Stimulated activated naive CD8-positive, alpha-beta T cell treated with anti-CD3 and anti-CD28 coated beads, Interleukin-15, Interleukin-2, amounts not matched to agents 100 ng/mL and 50 ng/mL, for 24 hours (primary cell): Measurements from ENCODE around the gene SCNN1G.
"Not testable (repeated sequence)": the region's sequence is repeated elsewhere in the genome, so short reads cannot be mapped to it uniquely, and the experiment has no call there.

Source experiments
- H3K27ac Mint-ChIP-seq: one replicate; pipeline ENCODE4 v1.8.0; 2021; ENCODE audit warnings: mild to moderate bottlenecking, mixed read lengths
- H3K27me3 Mint-ChIP-seq: one replicate; pipeline ENCODE4 v1.8.0; 2021; ENCODE audit warnings: mixed read lengths
- H3K36me3 Mint-ChIP-seq: one replicate; pipeline ENCODE4 v1.8.0; 2021; ENCODE audit warnings: low read depth, mixed read lengths
- H3K4me1 Mint-ChIP-seq: one replicate; pipeline ENCODE4 v1.8.0; 2021; ENCODE audit warnings: low read depth, mixed read lengths
- H3K4me3 Mint-ChIP-seq: one replicate; pipeline ENCODE4 v1.8.0; 2021; ENCODE audit warnings: mild to moderate bottlenecking, mixed read lengths
- H3K9me3 Mint-ChIP-seq: one replicate; pipeline ENCODE4 v1.8.0; 2021; ENCODE audit warnings: mixed read lengths

Gene SCNN1G

GRCh38 chr16:23182679-23183542 lies at the start of gene SCNN1G:
Gene SCNN1G, plus strand, starts transcription at chr16:23182745. Its CDS starts 3,527 bp downstream, at chr16:23186272.
- Mint-ChIP-seq H3K9me3 (no peaks in the 10 kb centered on the region), H3K27me3 (peaks cover 61% of the 10 kb centered on the region), H3K4me1 (peaks cover 8% of the 10 kb centered on the region), H3K4me3 (no peak within 1 kb of the TSS), H3K27ac (no peak within 1 kb of the TSS), H3K36me3 (no peaks in the 10 kb centered on the region)

GRCh38 chr16:23132775-23133463 lies 49.6 kb upstream of the SCNN1G start:
- Mint-ChIP-seq H3K27me3 (no peaks in the 10 kb centered on the region), H3K36me3 (peaks cover 18% of the 10 kb centered on the region), H3K4me3 (no peak overlapping the region), H3K27ac (no peak overlapping the region), H3K4me1 (peaks cover 20% of the 10 kb centered on the region), H3K9me3 (peaks cover 15% of the 10 kb centered on the region)

GRCh38 chr16:23134274-23134673 lies 48.3 kb upstream of the SCNN1G start:
- Mint-ChIP-seq H3K27me3 (no peaks in the 10 kb centered on the region), H3K4me1 (peaks cover 20% of the 10 kb centered on the region), H3K27ac (no peak overlapping the region), H3K9me3 (peaks cover 24% of the 10 kb centered on the region), H3K36me3 (peaks cover 27% of the 10 kb centered on the region), H3K4me3 (no peak overlapping the region)

- H3K9me3 Mint-ChIP-seq = peaks cover 24% of the 10 kb centered on the region
- H3K4me1 Mint-ChIP-seq = peaks cover 10% of the 10 kb centered on the region
- peaks cover 27% of the 10 kb centered on the region for H3K36me3 Mint-ChIP-seq
- no peak overlapping the region for H3K4me3 Mint-ChIP-seq
- H3K27me3 Mint-ChIP-seq = no peaks in the 10 kb centered on the region
- no peak overlapping the region for H3K27ac Mint-ChIP-seq
These were observed 45.3 kb upstream of the SCNN1G start for GRCh38 chr16:23137256-23137655.

GRCh38 chr16:23137818-23138217 lies 44.7 kb upstream of the SCNN1G start:
- Mint-ChIP-seq H3K27me3 (no peaks in the 10 kb centered on the region), H3K4me1 (peaks cover 4% of the 10 kb centered on the region), H3K27ac (no peak overlapping the region), H3K36me3 (peaks cover 27% of the 10 kb centered on the region), H3K9me3 (peaks cover 24% of the 10 kb centered on the region), H3K4me3 (no peak overlapping the region)

GRCh38 chr16:23140107-23140506 lies 42.4 kb upstream of the SCNN1G start:
- peaks cover 4% of the 10 kb centered on the region for H3K4me1 Mint-ChIP-seq
- H3K36me3 Mint-ChIP-seq = peaks cover 30% of the 10 kb centered on the region
- no peak overlapping the region for H3K4me3 Mint-ChIP-seq
- H3K9me3 Mint-ChIP-seq = peaks cover 24% of the 10 kb centered on the region
- H3K27ac Mint-ChIP-seq = no peak overlapping the region
- H3K27me3 Mint-ChIP-seq = no peaks in the 10 kb centered on the region

GRCh38 chr16:23141033-23141432 lies 41.5 kb upstream of the SCNN1G start:
- H3K4me3 Mint-ChIP-seq = no peak overlapping the region
- H3K36me3 Mint-ChIP-seq = peaks cover 27% of the 10 kb centered on the region
- no peak overlapping the region for H3K27ac Mint-ChIP-seq
- H3K4me1 Mint-ChIP-seq = peaks cover 7% of the 10 kb centered on the region
- H3K9me3 Mint-ChIP-seq = peaks cover 19% of the 10 kb centered on the region
- no peaks in the 10 kb centered on the region for H3K27me3 Mint-ChIP-seq

GRCh38 chr16:23141500-23141899 lies 41.0 kb upstream of the SCNN1G start:
- H3K27me3 Mint-ChIP-seq = no peaks in the 10 kb centered on the region
- H3K4me1 Mint-ChIP-seq = peaks cover 8% of the 10 kb centered on the region
- H3K9me3 Mint-ChIP-seq = peaks cover 18% of the 10 kb centered on the region
- peaks cover 24% of the 10 kb centered on the region for H3K36me3 Mint-ChIP-seq
- H3K4me3 Mint-ChIP-seq = no peak overlapping the region
- H3K27ac Mint-ChIP-seq = no peak overlapping the region

GRCh38 chr16:23141959-23142740 lies 40.4 kb upstream of the SCNN1G start:
- no peak overlapping the region for H3K4me3 Mint-ChIP-seq
- peaks cover 16% of the 10 kb centered on the region for H3K9me3 Mint-ChIP-seq
- no peaks in the 10 kb centered on the region for H3K27me3 Mint-ChIP-seq
- peaks cover 13% of the 10 kb centered on the region for H3K4me1 Mint-ChIP-seq
- H3K27ac Mint-ChIP-seq = no peak overlapping the region
- peaks cover 21% of the 10 kb centered on the region for H3K36me3 Mint-ChIP-seq

- H3K27me3 Mint-ChIP-seq = no peaks in the 10 kb centered on the region
- peaks cover 5% of the 10 kb centered on the region for H3K9me3 Mint-ChIP-seq
- H3K36me3 Mint-ChIP-seq = peaks cover 10% of the 10 kb centered on the region
- H3K4me1 Mint-ChIP-seq = peaks cover 21% of the 10 kb centered on the region
- no peak overlapping the region for H3K4me3 Mint-ChIP-seq
- H3K27ac Mint-ChIP-seq = no peak overlapping the region
These were observed 39.2 kb upstream of the SCNN1G start for GRCh38 chr16:23143391-23143790.

- not testable (repeated sequence) for H3K36me3 Mint-ChIP-seq, H3K27ac Mint-ChIP-seq, H3K9me3 Mint-ChIP-seq, H3K4me3 Mint-ChIP-seq, H3K27me3 Mint-ChIP-seq
- H3K4me1 Mint-ChIP-seq = peaks cover 21% of the 10 kb centered on the region
These were observed 38.2 kb upstream of the SCNN1G start for GRCh38 chr16:23144393-23144792.

GRCh38 chr16:23145186-23145585 lies 37.4 kb upstream of the SCNN1G start:
- Mint-ChIP-seq H3K9me3 (no peaks in the 10 kb centered on the region), H3K27ac (no peak overlapping the region), H3K27me3 (no peaks in the 10 kb centered on the region), H3K4me3 (no peak overlapping the region), H3K4me1 (peaks cover 28% of the 10 kb centered on the region), H3K36me3 (peaks cover 4% of the 10 kb centered on the region)

GRCh38 chr16:23145608-23146007 lies 36.9 kb upstream of the SCNN1G start:
- no peak overlapping the region for H3K4me3 Mint-ChIP-seq
- no peak overlapping the region for H3K27ac Mint-ChIP-seq
- no peaks in the 10 kb centered on the region for H3K27me3 Mint-ChIP-seq
- peaks cover 4% of the 10 kb centered on the region for H3K36me3 Mint-ChIP-seq
- H3K4me1 Mint-ChIP-seq = peaks cover 31% of the 10 kb centered on the region
- no peaks in the 10 kb centered on the region for H3K9me3 Mint-ChIP-seq

- peaks cover 4% of the 10 kb centered on the region for H3K27me3 Mint-ChIP-seq
- H3K9me3 Mint-ChIP-seq = no peaks in the 10 kb centered on the region
- H3K4me1 Mint-ChIP-seq = peaks cover 36% of the 10 kb centered on the region
- H3K27ac Mint-ChIP-seq = no peak overlapping the region
- H3K4me3 Mint-ChIP-seq = peak overlapping the region; percentile 94
- H3K36me3 Mint-ChIP-seq = peaks cover 4% of the 10 kb centered on the region
These were observed 35.5 kb upstream of the SCNN1G start for GRCh38 chr16:23146877-23147601.
